ENCODE measurements around the gene TRMT1.

Gene TRMT1

DNA sequence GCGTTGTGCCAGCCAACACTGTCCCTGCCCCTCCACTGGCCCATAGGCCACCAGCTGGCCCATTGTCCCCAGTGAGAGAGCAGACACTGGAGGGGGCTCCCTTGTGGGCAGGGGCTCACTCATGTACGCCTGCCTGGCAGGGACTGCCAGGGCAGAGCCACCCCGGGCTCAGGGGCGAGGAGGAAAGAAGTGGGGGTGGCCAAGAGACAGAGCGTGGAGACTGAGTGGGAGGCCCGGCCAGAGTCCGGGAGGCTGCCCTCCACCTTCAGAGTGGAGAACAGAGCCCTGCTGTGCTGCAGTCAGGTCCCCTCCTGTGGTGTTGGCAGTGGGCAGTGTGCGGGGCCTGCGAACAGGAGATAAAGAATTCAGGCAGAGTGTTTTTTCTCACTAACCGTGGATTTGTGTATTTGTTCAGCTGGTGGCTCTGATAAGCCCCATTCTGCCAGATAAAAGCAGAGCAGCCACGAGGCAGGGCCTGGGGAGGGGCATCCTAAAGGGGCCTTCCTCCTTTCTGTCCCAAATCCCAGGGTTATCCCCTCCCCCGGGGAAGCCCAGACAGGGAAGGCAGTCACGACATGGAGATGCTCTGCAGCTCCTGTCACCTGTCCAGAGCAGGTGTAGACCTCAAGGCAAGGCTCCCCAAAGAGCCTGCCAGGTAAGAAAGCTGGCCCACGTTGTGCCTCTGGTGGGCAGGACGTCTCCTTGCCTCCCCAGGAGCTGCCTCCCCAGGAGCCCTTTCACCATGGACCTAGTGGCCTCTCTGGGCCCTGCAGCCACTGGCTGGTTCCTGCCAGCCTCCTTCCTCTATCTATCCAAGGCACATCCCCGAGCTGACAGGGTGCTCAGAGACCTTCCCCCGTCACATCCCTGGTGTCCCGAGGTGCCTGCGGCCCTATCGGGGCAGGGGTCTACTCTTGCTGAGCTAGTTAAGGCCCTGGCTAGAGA lies 46.9 kb downstream of the TRMT1 start:
- no peak for DNase-seq

DNA sequence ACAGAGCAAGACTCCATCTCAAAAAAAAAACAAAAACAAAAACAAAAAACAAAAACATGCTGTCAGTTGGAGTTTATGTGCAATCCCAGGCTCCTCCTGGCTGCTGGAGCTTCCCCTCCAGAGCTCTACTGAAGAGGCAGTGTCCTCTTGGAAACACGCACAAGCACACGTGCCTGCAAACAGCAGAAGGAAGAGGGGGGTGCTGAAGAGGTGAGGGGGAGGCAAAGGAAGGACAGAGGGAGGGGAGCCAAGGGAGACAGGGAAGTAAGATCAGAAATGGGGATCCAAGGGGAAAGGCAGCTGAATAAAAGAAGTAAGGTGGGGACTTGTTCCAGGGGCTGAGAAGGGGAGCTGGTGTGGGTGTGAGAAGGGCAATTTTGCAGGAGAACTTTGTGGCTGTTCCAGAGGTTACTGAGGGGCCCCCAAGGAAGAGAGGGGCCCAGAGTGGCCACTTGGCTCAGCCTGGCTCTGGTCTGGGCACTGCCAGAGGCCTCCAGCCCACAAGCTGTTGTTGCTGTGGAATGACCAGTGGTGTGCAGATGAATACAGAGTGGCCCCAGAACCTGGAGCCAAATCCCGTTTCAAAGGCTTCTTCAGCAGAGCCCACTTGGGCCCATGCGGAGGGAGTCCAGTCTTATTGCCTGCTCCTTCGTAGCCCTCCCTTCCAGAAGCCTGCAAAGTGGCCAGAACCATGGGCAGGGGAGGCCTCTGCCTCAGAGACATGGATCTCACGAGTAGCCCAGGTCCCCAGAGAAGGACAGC lies 48.3 kb downstream of the TRMT1 start:
- no peak for DNase-seq

DNA sequence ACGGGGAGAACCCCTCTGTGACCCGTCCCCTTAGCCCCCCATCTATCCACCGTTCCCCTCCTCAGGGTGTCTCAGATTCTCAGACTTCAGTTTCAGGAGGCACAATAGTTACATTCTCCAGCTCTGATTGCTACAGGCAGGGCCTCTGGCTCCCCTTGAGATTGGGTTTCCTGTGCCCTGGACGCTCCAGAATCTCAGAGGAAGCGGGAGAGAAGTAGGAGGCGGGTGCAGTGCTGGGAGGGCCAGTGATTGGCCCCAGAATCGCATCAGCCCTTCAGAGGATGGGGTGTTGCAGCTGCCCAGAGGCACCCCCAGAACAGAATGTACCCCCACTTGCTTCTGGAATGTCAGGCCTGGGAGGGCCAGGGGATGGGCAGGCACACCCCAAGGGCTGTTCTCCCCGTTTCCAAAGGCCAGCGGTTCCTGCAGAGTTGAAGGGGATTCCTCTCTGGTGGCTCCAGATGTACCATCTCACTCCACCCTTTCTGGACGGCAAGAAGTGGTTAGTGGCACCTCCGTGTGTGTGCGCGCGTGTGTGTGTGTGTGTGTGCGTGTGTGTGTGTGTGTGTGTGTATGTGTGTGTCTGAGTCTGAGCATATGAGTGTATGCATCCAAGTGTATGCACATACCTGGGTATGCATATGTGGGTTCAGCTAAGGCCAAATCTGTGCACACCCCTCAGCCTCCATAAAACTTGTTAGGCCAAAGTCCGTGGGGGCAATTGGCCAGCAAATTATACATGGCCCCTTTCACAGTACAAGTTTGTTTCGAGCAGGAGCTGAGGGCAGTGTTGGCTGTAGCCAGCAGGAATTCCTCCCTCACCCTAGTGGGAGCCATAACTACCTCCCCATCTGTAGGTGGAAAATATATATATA lies 49.4 kb downstream of the TRMT1 start:
- DNase-seq, result no peak

DNA sequence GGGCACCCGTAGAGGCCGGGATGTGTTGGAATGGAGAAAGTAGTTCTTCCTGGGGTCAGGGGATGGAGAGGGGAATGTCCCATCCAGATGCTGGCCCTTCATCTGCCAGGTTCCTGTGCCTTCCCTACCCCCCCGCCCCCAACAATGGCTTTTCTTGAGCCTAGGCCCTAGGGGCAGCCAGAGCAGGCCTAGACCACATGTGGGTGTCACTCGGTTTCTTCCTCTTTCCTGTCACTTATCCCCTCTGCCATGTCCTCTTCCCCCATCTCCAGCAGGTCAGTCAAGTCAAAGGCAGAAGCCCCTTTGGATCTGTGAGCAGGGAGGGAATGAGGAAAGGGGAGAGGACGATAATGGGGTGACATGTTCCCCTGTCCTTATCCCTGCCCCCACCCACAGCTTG lies 50.3 kb downstream of the TRMT1 start:
- no peak for DNase-seq

DNA sequence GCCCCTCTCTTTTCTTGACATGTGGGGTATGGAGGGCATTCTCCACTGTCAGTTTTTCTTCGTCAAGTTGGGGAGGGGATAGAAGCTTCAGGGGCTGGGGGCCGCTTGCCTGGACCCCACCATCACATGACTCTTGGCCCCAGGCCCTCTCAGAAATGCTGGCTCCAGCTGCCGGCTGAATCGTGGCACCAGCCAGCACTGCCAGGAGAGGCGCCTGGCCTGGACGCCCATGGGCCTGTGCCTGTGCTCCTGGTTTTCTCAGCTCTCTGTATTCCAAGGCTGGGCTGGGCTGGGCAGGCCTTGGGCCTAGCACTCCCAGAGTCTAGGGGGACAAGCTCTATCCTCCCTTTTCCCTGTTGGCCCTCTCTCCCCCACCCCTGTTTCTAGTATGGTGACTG lies 52.4 kb downstream of the TRMT1 start:
- no peak for DNase-seq

DNA sequence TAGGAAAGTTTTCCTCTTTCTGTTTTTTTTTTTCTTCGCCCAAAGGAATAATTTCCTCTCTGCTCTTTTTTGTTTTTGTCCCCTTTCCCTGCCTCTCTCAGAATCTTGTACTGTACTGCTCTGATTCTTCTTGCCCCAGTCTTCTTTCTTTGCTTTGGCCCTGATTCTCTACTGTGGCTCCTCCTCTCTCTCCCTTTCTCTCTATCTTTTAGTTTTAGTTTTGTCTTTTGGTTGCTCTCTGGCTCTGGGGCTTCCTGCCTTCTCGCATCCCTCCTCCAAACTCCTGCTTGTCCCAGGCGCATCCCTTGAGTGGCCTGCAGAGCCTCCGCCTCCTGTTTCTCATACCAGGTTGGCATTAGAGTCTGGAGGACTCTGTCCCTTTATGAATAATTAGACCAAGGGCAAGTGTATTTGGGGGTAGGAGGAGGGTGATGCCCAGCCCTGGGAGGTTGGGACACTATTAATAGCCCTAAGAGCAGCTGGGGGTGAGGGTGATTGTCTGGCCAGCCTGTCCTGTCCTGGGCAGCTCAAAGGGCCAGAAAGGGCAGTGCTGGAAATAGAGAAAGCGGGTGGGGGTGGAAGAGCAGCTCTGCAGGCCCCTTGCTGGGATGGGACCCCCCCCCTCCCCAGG lies 53.0 kb downstream of the TRMT1 start:
- DNase-seq, result no peak

DNA sequence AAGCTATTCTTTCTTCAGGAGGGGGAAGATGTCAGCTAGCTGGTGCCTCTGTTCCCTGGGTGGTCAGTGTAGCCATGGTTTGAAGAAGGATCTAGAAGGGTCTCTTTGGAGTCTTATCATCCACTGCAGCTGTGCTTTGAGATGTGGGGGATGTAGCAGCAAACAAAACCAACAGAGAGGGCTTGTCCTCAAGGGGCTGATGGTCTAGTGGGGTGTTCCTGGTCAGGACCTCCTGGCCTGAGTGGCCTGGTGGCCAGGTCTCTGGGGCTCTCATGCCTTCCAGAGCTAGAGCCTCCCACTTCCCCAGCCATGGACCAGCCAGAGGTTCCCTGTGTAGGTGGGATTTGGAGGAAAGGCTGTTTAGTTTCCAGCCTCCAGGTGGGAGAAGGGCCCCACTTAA lies 54.2 kb downstream of the TRMT1 start:
- no peak for DNase-seq

DNA sequence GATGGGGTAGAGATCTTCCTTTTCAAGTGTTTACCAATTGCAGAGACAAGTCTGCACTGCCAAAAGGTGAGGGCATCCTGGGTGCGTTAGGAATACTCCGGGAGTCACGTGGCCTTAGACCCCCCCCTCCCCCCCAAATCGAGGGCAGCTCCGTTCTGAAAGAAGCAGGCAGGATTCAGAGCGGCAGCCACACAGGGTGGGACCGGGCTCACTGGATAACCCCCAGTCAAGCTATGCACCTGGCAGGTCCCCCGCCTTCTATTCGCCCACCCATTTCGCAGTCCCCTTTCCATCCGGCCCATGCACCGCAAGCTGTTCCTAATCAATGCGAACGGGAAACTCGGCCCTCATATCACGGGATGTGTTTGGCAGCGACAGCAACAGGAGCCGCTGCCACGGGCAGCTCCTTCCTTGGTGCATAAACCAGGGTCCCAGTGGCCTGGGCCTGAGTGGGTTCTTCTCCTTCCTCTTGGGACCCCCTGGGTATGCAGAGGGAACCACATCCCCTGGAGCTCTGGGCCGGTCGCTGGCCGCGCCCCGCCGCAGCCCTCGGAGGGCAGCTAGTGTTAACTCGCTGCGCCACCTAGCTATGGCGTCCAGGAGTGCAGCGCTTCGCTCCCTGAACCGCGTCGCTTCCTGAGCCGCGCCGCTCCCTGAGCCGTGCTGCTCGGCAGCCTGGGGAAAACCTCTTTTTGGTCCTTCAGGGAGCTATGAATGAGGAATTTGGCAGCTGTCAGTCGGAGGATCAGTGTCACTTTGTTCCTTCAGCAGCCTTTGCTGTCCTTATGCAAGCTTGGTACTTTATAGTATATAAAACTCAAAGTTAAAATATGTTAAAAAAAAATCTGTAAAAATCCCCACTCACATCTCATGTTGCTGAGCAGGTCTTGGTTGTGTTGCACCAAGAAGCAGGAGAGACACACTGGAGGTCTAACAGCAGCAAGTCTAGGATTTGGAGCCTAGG lies 55.3 kb downstream of the TRMT1 start:
- peak; percentile 73 for DNase-seq

DNA sequence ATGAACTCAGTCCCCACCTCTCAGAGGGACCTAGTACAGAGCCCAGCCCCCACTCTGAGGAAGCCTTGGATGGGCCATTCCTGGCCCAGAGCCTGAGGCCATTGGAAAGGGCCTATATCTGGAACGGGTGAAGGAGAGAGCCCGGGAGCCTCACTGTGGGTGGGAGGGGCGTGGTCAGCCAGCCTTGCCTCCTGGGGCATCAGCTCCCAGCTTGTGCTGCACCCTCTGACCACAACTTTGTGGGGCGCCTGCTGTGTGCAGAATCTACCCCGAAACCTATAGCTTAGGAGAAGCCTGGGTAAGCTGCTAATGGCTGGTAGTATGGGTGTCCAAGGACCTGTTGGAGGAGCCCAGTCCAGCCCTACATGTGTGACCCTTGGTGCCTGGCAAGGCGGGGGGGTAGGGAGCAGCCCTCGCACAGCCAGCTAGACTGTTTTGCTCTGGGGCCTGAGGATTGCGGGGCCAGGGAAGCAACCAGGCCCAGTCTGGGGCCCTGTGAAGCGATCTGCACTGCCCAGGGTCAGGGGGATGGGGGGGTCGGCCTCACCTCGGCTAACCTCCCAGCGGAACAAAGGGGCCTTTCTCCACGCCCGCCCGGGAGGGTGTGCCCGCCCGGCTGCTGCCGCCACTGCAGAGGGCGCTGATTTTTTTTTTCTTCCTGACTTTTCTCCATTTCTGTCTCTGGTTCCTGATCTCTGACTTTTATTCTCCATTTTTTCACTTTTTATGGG lies 56.1 kb downstream of the TRMT1 start:
- DNase-seq, result no peak

DNA sequence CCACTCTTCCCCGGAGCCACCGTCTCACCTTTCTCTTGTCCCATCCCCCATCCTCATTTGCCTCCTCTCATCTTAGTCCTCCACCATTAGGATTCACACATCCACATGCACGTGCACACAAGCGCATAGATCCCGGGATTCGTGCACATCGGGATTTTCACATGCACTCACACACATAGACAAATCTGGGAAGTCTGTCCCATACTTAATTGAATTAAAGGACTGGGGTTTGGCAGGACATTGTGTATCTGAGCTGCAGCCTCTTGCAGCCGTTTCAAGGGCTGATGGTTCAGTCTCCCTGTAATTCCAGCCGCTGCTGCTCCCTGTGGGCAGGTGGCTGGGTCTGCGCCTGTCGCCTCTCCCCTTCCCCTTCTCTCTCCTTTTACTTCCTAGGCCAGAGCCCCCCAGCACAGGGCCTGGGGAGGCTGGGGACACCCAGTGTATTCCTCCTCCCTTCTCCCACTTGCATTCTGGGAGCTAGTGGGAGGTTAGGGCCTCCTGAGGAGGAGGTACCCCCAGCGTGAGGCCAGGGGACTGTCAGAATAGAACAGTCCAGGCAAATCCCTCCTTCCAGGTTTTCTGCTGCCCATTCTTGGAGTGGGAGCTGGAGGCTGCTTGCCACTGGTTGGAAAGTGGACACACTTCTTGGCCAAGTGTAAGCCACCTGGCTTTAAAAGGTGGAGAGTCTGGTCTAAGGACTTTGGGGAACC lies 57.4 kb downstream of the TRMT1 start:
- DNase-seq, result no peak

DNA sequence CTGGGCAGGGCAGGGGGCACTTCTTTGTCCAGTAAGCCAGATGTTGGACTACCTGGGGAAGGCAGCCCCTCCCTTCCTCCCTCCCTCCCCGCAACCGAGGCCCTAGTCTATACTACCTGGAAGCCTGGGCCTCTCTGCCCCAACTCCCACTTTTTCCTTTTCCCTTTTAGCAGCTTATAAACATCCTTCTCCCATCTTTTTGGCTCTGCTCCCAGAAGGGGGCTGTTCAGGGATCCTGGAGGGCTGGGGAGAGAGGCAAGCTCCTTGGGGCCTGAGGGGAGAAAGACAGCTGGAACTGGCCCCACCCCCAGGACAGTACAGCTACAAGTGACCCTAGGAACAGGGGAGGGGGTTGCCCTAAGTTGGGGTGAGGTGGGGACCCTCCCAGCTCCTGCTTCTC lies 58.8 kb downstream of the TRMT1 start:
- peak; percentile 64 for DNase-seq

DNA sequence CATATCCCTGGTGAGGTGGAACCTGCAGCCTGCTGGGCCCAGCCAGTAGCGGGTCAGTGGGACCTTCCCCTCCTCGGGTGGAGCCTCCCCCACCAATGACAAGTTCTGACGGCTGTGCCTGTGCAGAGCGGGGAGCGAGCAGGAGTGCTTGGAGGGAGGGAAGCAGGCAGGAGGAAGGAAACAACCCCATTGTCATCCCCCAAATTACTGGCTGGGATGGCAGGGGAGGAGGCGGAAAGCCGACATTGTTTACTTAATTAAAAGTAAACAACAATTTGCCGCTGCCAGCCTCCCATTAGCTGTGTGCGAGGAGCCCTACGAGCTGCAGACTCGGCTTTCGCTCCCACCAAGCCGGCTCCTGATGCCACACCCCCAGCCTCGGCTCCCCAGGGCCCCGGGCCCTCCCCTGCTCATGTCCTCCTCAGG lies 59.4 kb downstream of the TRMT1 start:
- no peak for DNase-seq

DNA sequence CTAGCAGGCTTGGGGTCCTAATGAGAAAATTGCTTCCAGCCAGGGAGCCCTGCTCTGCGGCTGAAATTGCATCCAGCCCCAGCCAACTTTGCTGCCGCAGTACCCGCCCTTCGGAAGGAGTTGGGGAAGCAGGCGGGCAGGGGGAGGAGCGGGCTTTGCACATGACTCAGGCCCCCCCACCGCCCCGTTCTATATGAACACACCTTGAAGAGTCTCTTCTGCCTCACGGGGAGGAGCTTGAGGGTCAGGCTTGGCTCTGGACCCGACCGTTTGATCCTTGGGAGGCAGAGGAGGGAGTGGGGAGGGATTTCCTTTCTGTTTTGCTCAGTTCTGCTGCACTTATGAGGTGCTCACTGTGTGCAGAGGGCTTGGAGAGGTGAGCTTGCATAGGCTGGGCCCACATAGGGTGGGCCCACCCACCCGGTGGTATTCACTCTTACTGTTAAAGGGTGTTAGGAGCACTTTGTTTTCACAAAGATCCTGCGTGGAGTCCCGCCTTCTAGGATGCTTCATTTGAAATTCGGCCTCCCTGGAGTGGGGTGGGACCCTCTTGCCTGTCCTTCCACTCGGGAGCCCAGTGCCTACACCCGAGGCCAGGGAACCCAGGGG lies 60.4 kb downstream of the TRMT1 start:
- DNase-seq, result peak; percentile 93

DNA sequence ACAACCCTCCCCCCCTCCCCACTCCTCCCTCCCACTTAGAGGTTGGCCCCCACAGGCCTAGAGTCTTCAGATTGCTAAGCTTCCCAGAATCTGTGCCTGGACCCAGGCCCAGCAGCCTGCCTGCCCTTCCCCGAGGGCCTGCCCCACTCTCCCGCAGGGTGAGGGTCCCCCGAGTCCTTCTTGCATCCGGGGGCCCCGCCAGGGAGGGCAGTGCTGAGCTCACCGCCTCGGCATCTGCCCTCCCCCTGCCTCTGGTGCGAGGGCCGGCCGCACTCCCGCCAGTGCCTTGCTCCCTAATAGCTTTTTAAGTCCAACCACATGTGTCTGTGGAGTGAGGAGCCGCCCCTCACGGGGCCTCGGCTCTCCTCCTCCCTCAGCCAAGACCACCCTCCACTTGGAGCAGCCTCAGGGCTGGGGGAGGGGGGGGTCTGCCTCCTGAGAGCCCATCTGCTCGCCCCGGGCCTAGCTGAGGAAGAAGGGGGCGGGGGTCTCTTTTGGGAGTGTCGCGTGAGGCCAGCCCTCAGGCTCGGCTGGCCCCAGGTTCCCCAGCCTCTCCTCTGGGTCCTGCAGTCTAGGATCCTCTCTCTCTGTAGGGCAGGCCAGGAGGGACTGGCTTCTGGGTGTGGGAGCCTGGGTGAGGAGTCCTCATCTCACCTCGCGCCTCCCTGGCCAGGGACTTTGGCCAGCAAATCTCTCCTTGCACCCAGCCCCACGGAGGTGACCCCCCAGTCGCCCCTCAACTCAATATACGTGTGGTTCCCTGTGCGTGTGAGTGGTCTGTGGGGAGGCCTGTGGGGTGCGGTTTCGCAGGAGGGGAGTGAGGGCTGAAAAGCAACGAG lies 61.1 kb downstream of the TRMT1 start:
- DNase-seq, result peak; percentile 96
